Thyroid gland (tissue), 4 donors: ENCODE data around the gene PLK5. TPM values are rescaled to one million over a fixed set of nuclear protein-coding genes. Genes with fewer than 3 reads are reported as not detected.

Experiments
- DNase-seq, 2 donors: peaks; one replicate each; pipeline ENCODE4 v3.0.0-alpha.2; 2019
- H3K27ac ChIP-seq, 3 donors: fragments of 200-600 bp; sonication (generic); 1 replicate in 2 of 3; 2 replicates in 1 of 3; pipeline ENCODE4 v1.5.1; 2016 to 2019; ENCODE audit warnings: mild to moderate bottlenecking in 1 of 3, moderate library complexity in 1 of 3
- H3K27me3 ChIP-seq: fragments of 200-600 bp; sonication (generic); one replicate; pipeline ENCODE4 v1.5.1; 2019
- H3K36me3 ChIP-seq, 2 donors: fragments of 200-600 bp; sonication (generic); one replicate each; pipeline ENCODE4 v1.5.1; 2016 to 2019
- H3K4me1 ChIP-seq, 2 donors: fragments of 200-600 bp; sonication (generic); one replicate each; pipeline ENCODE4 v1.5.1; 2017 to 2019
- H3K4me3 ChIP-seq, 3 donors: fragments of 200-600 bp; sonication (generic); replicated peaks in 1 of 3; 1 replicate in 2 of 3; 2 replicates in 1 of 3; pipeline ENCODE4 v1.5.1; 2016; ENCODE audit warnings: mild to moderate bottlenecking in 1 of 3
- H3K9me3 ChIP-seq: fragments of 200-600 bp; sonication (generic); one replicate; pipeline ENCODE4 v1.5.1; 2017
- POLR2A ChIP-seq, 2 donors: fragments of 450-650 bp; IDR thresholded peaks; one replicate each; pipeline ENCODE4 v1.6.1; 2017; ENCODE audit warnings: antibody characterized with exemption in 2 of 2, mild to moderate bottlenecking in 2 of 2, moderate library complexity in 1 of 2
- WGBS, 2 donors: methylation state at CpG; one replicate each; pipeline ENCODE4 v1.1.5; 2017; 5-methylcytosine and 5-hydroxymethylcytosine counted together
- intact Hi-C: fragments of 100-400 bp; cut with DNase I; formaldehyde crosslinking; loops from one replicate; pipeline ENCODE4 v1.15.1; 2023
- total RNA-seq, 4 donors: library from RNA; depleted of rRNA; stranded (reverse); fragments of >200 nt; gene quantifications; one replicate each; pipeline ENCODE4 v1.2.3, GENCODE V29; 2016
- TF ChIP-seq, protein P1 (sequence below), 6 experiments: fragments of 200-600 bp in 3 of 6; fragments of 450-650 bp in 3 of 6; sonication (generic) in 3 of 6; IDR thresholded peaks; one replicate each; pipeline ENCODE4 v1.5.1; 2016 to 2019; ENCODE audit warnings: antibody characterized with exemption in 6 of 6, mild to moderate bottlenecking in 2 of 6, inconsistent platforms in 1 of 6, moderate library complexity in 1 of 6

Gene PLK5
- total RNA-seq, 4 donors from 2014 or later, result not detected

DNA sequence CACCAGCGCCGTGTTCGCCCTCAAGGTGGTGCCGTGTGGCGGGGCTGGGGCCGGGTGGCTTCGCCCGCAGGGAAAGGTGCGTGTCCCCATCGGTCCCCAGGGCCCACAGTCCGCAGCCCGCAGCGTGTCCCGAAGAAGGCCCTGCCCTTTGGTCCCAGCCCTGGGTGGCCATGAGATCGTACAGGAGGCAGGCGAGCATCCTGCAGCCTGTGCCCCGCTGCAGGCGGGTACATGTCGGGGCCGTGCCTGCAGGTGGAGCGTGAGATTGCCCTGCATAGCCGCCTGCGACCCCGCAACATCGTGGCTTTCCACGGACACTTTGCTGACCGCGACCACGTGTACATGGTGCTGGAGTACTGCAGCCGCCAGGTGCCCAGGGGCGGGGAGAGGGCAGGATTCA is 1.5 kb downstream of the PLK5 start:
- 64 to 80% methylated on average over 11 to 20 of the region's 31 CpGs for WGBS, 2 donors
- intact Hi-C loops, result loop anchor here (10.0 kb wide), 1 partner anchor 241 kb away; the partner anchor contains the start of gene EFNA2
- Histone ChIP-seq H3K27me3 (peaks cover 7% of the 10 kb centered on the region), H3K36me3 (no peaks in the 10 kb centered on the region), H3K27ac (no peak overlapping the region), H3K4me3 (no peak overlapping the region), H3K4me1 (peaks cover 0 to 7% of the 10 kb centered on the region in 2 donors), H3K9me3 (no peaks in the 10 kb centered on the region)
- no peak for DNase-seq
- no peak for TF ChIP-seq POLR2A (IDR thresholded peaks at IDR 0.05)
- TF ChIP-seq, protein P1, sequence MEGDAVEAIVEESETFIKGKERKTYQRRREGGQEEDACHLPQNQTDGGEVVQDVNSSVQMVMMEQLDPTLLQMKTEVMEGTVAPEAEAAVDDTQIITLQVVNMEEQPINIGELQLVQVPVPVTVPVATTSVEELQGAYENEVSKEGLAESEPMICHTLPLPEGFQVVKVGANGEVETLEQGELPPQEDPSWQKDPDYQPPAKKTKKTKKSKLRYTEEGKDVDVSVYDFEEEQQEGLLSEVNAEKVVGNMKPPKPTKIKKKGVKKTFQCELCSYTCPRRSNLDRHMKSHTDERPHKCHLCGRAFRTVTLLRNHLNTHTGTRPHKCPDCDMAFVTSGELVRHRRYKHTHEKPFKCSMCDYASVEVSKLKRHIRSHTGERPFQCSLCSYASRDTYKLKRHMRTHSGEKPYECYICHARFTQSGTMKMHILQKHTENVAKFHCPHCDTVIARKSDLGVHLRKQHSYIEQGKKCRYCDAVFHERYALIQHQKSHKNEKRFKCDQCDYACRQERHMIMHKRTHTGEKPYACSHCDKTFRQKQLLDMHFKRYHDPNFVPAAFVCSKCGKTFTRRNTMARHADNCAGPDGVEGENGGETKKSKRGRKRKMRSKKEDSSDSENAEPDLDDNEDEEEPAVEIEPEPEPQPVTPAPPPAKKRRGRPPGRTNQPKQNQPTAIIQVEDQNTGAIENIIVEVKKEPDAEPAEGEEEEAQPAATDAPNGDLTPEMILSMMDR (IDR thresholded peaks at IDR 0.05), result no peak

DNA sequence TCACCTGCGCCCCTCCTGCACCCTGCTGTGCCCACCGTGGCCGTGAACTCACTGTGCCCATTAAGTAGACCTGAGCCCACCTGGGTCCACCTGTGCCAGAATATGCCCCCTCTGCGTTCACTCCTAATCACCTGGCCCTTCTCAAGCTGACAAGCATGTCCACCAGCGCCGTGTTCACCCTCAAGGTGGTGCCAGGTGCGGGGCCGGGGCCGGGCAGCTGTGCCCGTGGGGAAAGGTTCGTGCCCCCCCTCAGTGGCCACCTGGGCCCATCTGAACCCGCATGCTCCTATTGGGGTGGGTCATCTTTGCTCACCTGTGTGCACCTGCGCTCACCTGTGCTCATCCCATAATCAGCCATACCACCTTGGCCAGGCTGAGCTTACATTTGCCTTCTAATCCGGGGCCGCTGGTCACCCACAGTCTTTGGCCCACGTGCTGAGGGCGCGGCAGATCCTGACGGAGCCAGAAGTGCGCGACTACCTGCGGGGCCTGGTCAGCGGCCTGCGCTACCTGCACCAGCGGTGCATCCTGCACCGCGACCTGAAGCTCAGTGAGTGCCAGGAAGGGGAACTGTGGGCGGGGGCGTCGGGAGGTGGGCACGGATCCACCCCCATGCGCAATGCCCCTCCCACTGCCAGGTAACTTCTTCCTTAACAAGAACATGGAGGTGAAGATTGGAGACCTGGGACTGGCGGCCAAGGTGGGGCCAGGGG is 2.3 kb downstream of the PLK5 start:
- Histone ChIP-seq H3K27ac (no peak overlapping the region), H3K36me3 (no peaks in the 10 kb centered on the region), H3K27me3 (peaks cover 7% of the 10 kb centered on the region), H3K4me3 (no peak overlapping the region), H3K9me3 (no peaks in the 10 kb centered on the region), H3K4me1 (peaks cover 0 to 7% of the 10 kb centered on the region in 2 donors)
- WGBS, 2 donors, result 89 to 92% methylated on average over 13 to 16 of the region's 33 CpGs
- TF ChIP-seq, protein P1 (IDR thresholded peaks at IDR 0.05), result no peak
- intact Hi-C loops, result loop anchor here (10.0 kb wide), 1 partner anchor 241 kb away; the partner anchor contains the start of gene EFNA2
- no peak for DNase-seq

DNA sequence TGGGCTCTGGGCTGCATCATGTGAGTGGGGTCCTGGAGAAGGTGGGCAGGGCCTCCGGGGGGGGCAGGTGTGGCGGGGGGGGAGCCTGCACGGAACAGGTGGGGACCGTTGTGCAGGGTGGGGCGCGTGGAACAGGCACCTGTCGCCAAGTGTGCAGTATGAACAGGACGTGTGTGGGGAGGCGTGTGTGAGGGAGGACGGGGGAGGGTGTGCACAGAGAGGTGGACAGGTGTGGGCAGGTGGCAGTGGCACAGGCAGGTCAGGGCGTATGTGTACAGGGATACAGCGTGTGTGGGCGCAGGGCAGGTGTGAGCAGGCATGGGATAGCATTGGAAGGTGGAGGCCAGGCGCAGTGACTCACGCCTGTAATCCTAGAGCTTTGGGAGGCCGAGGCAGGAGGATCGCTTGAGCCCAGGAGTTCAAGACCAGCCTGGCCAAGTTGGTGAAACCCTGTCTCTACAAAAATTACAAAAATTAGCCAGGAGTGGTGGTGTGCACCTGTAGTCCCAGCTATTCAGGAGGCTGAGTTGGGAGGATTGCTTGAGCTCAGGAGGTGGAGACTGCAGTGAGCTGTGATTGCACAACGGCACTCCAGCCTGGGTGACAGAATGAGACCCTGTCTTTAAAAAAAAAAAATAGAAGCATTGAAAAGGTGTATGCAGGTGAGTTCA is 3.2 kb downstream of the PLK5 start:
- intact Hi-C loops, result loop anchor here (10.0 kb wide), 1 partner anchor 242 kb away; the partner anchor contains the start of gene EFNA2
- Histone ChIP-seq H3K4me1 (peaks cover 0 to 7% of the 10 kb centered on the region in 2 donors), H3K9me3 (no peaks in the 10 kb centered on the region), H3K27me3 (peaks cover 7% of the 10 kb centered on the region), H3K36me3 (no peaks in the 10 kb centered on the region), H3K4me3 (no peak overlapping the region), H3K27ac (no peak overlapping the region)
- TF ChIP-seq, protein P1 (IDR thresholded peaks at IDR 0.05), result no peak
- no peak for TF ChIP-seq POLR2A (IDR thresholded peaks at IDR 0.05)
- no peak for DNase-seq
- WGBS, 2 donors, result 79 to 80% methylated on average over 18 of the region's 18 CpGs

DNA sequence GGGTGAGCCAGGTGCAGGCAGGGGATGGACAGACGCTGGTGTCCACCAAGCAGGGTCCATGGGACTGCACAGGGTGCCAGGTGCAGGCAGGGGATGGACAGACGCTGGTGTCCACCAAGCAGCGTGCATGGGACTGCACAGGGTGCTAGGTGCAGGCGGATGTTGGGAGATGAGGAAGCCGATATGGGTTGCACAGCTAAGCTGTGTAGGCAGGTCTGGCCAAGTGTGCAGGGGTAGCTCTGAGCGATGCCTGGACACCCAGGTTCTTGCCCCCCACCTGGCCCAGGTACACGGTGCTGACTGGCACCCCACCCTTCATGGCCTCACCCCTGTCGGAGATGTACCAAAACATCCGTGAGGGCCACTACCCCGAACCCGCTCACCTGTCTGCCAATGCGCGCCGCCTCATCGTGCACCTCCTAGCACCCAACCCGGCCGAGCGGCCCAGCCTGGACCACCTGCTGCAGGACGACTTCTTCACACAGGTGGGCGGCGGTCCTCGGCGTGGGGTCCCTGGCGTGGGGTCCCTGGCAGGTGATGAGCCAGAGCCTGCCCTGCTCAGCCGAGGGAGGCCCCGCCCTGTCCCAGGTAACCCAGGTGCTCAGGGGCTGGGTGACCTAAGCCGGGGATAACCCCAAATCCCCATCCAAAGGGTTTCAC is 3.9 kb downstream of the PLK5 start:
- no peak overlapping the region for H3K27ac ChIP-seq
- DNase-seq, result no peak
- H3K4me3 ChIP-seq, result no peak overlapping the region
- no peaks in the 10 kb centered on the region for H3K9me3 ChIP-seq
- H3K4me1 ChIP-seq, result peaks cover 0 to 7% of the 10 kb centered on the region in 2 donors
- H3K36me3 ChIP-seq, result no peaks in the 10 kb centered on the region
- intact Hi-C loops, result loop anchor here (10.0 kb wide), 1 partner anchor 243 kb away; the partner anchor contains the start of gene EFNA2
- H3K27me3 ChIP-seq, result peaks cover 7% of the 10 kb centered on the region
- no peak for TF ChIP-seq POLR2A (IDR thresholded peaks at IDR 0.05)
- TF ChIP-seq, protein P1 (IDR thresholded peaks at IDR 0.05), result no peak
- 75 to 81% methylated on average over 16 to 25 of the region's 27 CpGs for WGBS, 2 donors
